ENCODE results near the gene KIF21A.

- TF ChIP-seq POLR2A (IDR thresholded peaks at IDR 0.05), result no peak
- no peak for TF ChIP-seq CTCF (IDR thresholded peaks at IDR 0.05)
These were observed 34.0 kb upstream of the KIF21A start for GRCh38 chr12:39476894-39477293.
